ENCODE results near the gene TMEM74B. TPM values are rescaled to one million over a fixed set of nuclear protein-coding genes. Genes with fewer than 3 reads are reported as not detected.

TMEM74B gene
- total RNA-seq, 1 experiment from 2014 or later = 8.4 TPM

GRCh38 chr20:1215386-1216170 is 30.8 kb upstream of the TMEM74B start:
- ATAC-seq = no peak
- H3K9me3 Mint-ChIP-seq = peaks cover 30% of the 10 kb centered on the region
- TF ChIP-seq ATF3 (CRISPR knock-in tag; conservative IDR thresholded peaks at IDR 0.05) (no peak), E2F5 (CRISPR knock-in tag; IDR thresholded peaks at IDR 0.05) (no peak), ETV6 (CRISPR knock-in tag; IDR thresholded peaks at IDR 0.05) (no peak), ZNF232 (CRISPR knock-in tag; IDR thresholded peaks at IDR 0.05) (no peak), ATF1 (CRISPR knock-in tag; IDR thresholded peaks at IDR 0.05) (no peak), MYBL2 (CRISPR knock-in tag; IDR thresholded peaks at IDR 0.05) (no peak), NFYB (CRISPR knock-in tag; conservative IDR thresholded peaks at IDR 0.05; ENCODE audit: low read depth) (no peak), NFATC4 (CRISPR knock-in tag; IDR thresholded peaks at IDR 0.05) (no peak), JUN (CRISPR knock-in tag; IDR thresholded peaks at IDR 0.05) (no peak), ZNF317 (CRISPR knock-in tag; IDR thresholded peaks at IDR 0.05; ENCODE audit: borderline replicate concordance, low read depth) (no peak)
- TF ChIP-seq, protein P1, sequence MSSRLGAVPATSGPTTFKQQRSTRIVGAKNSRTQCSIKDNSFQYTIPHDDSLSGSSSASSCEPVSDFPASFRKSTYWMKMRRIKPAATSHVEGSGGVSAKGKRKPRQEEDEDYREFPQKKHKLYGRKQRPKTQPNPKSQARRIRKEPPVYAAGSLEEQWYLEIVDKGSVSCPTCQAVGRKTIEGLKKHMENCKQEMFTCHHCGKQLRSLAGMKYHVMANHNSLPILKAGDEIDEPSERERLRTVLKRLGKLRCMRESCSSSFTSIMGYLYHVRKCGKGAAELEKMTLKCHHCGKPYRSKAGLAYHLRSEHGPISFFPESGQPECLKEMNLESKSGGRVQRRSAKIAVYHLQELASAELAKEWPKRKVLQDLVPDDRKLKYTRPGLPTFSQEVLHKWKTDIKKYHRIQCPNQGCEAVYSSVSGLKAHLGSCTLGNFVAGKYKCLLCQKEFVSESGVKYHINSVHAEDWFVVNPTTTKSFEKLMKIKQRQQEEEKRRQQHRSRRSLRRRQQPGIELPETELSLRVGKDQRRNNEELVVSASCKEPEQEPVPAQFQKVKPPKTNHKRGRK (CRISPR knock-in tag; IDR thresholded peaks at IDR 0.05; ENCODE audit: borderline replicate concordance) = no peak
- TF ChIP-seq, protein P2, sequence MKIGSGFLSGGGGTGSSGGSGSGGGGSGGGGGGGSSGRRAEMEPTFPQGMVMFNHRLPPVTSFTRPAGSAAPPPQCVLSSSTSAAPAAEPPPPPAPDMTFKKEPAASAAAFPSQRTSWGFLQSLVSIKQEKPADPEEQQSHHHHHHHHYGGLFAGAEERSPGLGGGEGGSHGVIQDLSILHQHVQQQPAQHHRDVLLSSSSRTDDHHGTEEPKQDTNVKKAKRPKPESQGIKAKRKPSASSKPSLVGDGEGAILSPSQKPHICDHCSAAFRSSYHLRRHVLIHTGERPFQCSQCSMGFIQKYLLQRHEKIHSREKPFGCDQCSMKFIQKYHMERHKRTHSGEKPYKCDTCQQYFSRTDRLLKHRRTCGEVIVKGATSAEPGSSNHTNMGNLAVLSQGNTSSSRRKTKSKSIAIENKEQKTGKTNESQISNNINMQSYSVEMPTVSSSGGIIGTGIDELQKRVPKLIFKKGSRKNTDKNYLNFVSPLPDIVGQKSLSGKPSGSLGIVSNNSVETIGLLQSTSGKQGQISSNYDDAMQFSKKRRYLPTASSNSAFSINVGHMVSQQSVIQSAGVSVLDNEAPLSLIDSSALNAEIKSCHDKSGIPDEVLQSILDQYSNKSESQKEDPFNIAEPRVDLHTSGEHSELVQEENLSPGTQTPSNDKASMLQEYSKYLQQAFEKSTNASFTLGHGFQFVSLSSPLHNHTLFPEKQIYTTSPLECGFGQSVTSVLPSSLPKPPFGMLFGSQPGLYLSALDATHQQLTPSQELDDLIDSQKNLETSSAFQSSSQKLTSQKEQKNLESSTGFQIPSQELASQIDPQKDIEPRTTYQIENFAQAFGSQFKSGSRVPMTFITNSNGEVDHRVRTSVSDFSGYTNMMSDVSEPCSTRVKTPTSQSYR (CRISPR knock-in tag; IDR thresholded peaks at IDR 0.05) = no peak
- peaks cover 14% of the 10 kb centered on the region for H3K36me3 Mint-ChIP-seq
- no peak overlapping the region for H3K27ac Mint-ChIP-seq
- H3K4me1 Mint-ChIP-seq = peaks cover 30% of the 10 kb centered on the region
- CTCF ChIA-PET = no interaction called here
- peaks cover 55% of the 10 kb centered on the region for H3K27me3 Mint-ChIP-seq (ENCODE audit: low read depth)
- DNase-seq (ENCODE audit: low spot score) = no peak
- POLR2A ChIA-PET = no interaction called here
- no peak overlapping the region for H3K4me3 Mint-ChIP-seq

- POLR2A ChIA-PET = no interaction called here
- H3K4me3 Mint-ChIP-seq = no peak overlapping the region
- H3K36me3 Mint-ChIP-seq = peaks cover 14% of the 10 kb centered on the region
- CTCF ChIA-PET = no interaction called here
- peaks cover 26% of the 10 kb centered on the region for H3K9me3 Mint-ChIP-seq
- peaks cover 30% of the 10 kb centered on the region for H3K4me1 Mint-ChIP-seq
- DNase-seq (ENCODE audit: low spot score) (no peak), ATAC-seq (no peak)
- H3K27me3 Mint-ChIP-seq (ENCODE audit: low read depth) = peaks cover 51% of the 10 kb centered on the region
- no peak overlapping the region for H3K27ac Mint-ChIP-seq
- TF ChIP-seq OVOL2 (CRISPR knock-in tag; IDR thresholded peaks at IDR 0.05; ENCODE audit: borderline replicate concordance) (no peak), SMAD3 (CRISPR knock-in tag; IDR thresholded peaks at IDR 0.05; ENCODE audit: borderline replicate concordance) (no peak), ZNF425 (CRISPR knock-in tag; conservative IDR thresholded peaks at IDR 0.05) (no peak), ZNF232 (CRISPR knock-in tag; IDR thresholded peaks at IDR 0.05) (no peak), STAT6 (CRISPR knock-in tag; conservative IDR thresholded peaks at IDR 0.05; ENCODE audit: low read depth) (no peak), ZNF671 (CRISPR knock-in tag; IDR thresholded peaks at IDR 0.05) (no peak), ESRRA (CRISPR knock-in tag; IDR thresholded peaks at IDR 0.05; ENCODE audit: borderline replicate concordance) (no peak)
- TF ChIP-seq, protein P3, sequence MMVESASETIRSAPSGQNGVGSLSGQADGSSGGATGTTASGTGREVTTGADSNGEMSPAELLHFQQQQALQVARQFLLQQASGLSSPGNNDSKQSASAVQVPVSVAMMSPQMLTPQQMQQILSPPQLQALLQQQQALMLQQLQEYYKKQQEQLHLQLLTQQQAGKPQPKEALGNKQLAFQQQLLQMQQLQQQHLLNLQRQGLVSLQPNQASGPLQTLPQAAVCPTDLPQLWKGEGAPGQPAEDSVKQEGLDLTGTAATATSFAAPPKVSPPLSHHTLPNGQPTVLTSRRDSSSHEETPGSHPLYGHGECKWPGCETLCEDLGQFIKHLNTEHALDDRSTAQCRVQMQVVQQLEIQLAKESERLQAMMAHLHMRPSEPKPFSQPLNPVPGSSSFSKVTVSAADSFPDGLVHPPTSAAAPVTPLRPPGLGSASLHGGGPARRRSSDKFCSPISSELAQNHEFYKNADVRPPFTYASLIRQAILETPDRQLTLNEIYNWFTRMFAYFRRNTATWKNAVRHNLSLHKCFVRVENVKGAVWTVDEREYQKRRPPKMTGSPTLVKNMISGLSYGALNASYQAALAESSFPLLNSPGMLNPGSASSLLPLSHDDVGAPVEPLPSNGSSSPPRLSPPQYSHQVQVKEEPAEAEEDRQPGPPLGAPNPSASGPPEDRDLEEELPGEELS (CRISPR knock-in tag; IDR thresholded peaks at IDR 0.05) = no peak
- TF ChIP-seq, protein P4, sequence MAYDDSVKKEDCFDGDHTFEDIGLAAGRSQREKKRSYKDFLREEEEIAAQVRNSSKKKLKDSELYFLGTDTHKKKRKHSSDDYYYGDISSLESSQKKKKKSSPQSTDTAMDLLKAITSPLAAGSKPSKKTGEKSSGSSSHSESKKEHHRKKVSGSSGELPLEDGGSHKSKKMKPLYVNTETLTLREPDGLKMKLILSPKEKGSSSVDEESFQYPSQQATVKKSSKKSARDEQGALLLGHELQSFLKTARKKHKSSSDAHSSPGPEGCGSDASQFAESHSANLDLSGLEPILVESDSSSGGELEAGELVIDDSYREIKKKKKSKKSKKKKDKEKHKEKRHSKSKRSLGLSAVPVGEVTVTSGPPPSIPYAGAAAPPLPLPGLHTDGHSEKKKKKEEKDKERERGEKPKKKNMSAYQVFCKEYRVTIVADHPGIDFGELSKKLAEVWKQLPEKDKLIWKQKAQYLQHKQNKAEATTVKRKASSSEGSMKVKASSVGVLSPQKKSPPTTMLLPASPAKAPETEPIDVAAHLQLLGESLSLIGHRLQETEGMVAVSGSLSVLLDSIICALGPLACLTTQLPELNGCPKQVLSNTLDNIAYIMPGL (CRISPR knock-in tag; IDR thresholded peaks at IDR 0.05) = no peak
Observed at GRCh38 chr20:1214838-1215261, 30.1 kb upstream of the TMEM74B start.

All from WTC11 (cell line).